HFFc6 (cell line): ENCODE results near the gene SIL1. TPM values are rescaled to one million over a fixed set of nuclear protein-coding genes. Genes with fewer than 3 reads are reported as not detected.

Experiments
- DNase-seq: peaks from one replicate; pipeline ENCODE4 v3.0.0-alpha.2; 2018
- H3K27ac Mint-ChIP-seq: 2 replicates; pipeline ENCODE4 v1.8.0; 2020; ENCODE audit warnings: mild to moderate bottlenecking, mixed read lengths
- H3K27me3 Mint-ChIP-seq: 2 replicates; pipeline ENCODE4 v1.8.0; 2021; ENCODE audit warnings: mild to moderate bottlenecking, moderate library complexity, mixed read lengths; ENCODE audit not compliant: insufficient read depth
- H3K36me3 Mint-ChIP-seq: 2 replicates; pipeline ENCODE4 v1.8.0; 2021; ENCODE audit warnings: low read depth, mixed read lengths
- H3K4me1 Mint-ChIP-seq: 2 replicates; pipeline ENCODE4 v1.8.0; 2020; ENCODE audit warnings: low read depth, mixed read lengths
- H3K4me3 Mint-ChIP-seq: 2 replicates; pipeline ENCODE4 v1.8.0; 2020; ENCODE audit warnings: mild to moderate bottlenecking, moderate library complexity, mixed read lengths
- H3K9me3 Mint-ChIP-seq: 2 replicates; pipeline ENCODE4 v1.8.0; 2020; ENCODE audit warnings: mild to moderate bottlenecking, mixed read lengths
- total RNA-seq, 6 experiments: library from RNA; stranded (reverse); fragmentation: NEBNext Ultra II Directional; extraction: Animal tissue kit (Norgen Biotek cat#: 25700); gene quantifications; 2 replicates in 1 of 6; 3 replicates in 5 of 6; pipeline ENCODE4 v1.2.3, GENCODE V29; 2021
- TF ChIP-seq, protein P1 (sequence below): fragments of 200-600 bp; sonication (generic); IDR thresholded peaks from 2 replicates; pipeline ENCODE4 v1.5.0; 2021; ENCODE audit warnings: antibody characterized with exemption, mild to moderate bottlenecking

SIL1 gene
- total RNA-seq, 6 experiments from 2014 or later, result 64.7 to 84.7 (median 78.7) TPM

DNA sequence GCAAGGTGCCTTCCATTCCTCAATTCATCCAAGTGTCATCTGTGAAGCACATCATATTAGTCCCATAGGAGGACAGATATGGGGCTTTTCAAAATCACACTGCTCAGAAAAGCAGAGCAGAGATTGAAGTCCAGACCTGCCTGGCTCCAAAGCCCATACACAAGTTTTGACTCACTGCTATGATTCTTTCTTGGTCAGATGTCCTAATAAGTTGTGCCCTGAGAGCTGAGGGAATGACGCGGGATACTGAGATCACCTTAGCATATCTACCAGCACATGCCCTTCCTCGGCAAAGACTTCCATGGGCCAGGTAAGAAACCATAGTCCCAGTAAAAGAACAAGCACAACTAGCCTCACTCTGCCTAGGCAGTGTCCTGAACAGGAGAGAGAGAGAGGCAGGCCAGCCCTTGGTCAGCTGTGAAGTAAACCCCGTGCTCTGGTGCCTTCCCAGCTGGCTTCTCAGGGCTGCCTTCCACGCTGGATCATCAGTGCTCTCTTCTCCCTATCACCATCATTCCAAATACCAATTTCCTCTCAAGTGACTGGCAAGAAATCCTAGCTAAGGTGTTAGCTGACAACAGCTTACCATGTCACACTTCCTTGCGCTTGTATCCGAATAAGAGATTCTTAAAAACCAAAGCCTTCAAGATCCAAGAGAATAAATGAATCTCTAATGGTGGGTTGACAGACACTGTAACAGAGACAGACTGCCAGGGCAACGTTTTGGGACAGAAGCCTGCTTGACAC, 73.2 kb downstream of the SIL1 start:
- H3K4me3 Mint-ChIP-seq, result no peak overlapping the region; the same call in 1 of the 2 replicates
- no peak overlapping the region for H3K27ac Mint-ChIP-seq
- peaks cover 2% of the 10 kb centered on the region; the same call in 1 of the 2 replicates for H3K27me3 Mint-ChIP-seq
- TF ChIP-seq, protein P1, sequence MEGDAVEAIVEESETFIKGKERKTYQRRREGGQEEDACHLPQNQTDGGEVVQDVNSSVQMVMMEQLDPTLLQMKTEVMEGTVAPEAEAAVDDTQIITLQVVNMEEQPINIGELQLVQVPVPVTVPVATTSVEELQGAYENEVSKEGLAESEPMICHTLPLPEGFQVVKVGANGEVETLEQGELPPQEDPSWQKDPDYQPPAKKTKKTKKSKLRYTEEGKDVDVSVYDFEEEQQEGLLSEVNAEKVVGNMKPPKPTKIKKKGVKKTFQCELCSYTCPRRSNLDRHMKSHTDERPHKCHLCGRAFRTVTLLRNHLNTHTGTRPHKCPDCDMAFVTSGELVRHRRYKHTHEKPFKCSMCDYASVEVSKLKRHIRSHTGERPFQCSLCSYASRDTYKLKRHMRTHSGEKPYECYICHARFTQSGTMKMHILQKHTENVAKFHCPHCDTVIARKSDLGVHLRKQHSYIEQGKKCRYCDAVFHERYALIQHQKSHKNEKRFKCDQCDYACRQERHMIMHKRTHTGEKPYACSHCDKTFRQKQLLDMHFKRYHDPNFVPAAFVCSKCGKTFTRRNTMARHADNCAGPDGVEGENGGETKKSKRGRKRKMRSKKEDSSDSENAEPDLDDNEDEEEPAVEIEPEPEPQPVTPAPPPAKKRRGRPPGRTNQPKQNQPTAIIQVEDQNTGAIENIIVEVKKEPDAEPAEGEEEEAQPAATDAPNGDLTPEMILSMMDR, result no peak
- H3K36me3 Mint-ChIP-seq, result peaks cover 5% of the 10 kb centered on the region; the same call in 1 of the 2 replicates
- DNase-seq, result no peak
- no peaks in the 10 kb centered on the region for H3K4me1 Mint-ChIP-seq
- H3K9me3 Mint-ChIP-seq, result no peaks in the 10 kb centered on the region

DNA sequence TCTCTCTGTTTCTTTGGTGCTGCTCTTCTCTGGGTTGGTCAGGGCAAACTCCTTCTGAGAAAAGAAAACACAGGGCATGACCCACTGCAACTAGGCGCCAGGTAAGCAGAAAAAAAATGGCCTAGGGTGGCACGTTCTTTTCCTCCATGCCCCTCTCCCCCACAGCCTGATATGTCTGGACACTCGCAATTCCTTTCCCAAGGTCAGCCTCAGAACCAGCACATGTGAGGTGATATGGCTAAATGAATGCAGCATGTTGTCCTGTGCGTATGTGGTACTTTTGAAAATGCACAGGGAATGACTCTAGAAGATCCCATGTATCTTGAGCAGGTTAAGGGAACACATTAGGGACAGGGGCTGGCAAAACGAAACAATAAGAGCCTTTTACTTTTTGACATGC, 77.0 kb downstream of the SIL1 start:
- Mint-ChIP-seq H3K9me3 (no peaks in the 10 kb centered on the region), H3K4me3 (no peak overlapping the region), H3K27me3 (no peaks in the 10 kb centered on the region; the same call in 1 of the 2 replicates), H3K4me1 (no peaks in the 10 kb centered on the region), H3K36me3 (no peaks in the 10 kb centered on the region), H3K27ac (no peak overlapping the region)
- no peak for DNase-seq
- TF ChIP-seq, protein P1, result no peak

DNA sequence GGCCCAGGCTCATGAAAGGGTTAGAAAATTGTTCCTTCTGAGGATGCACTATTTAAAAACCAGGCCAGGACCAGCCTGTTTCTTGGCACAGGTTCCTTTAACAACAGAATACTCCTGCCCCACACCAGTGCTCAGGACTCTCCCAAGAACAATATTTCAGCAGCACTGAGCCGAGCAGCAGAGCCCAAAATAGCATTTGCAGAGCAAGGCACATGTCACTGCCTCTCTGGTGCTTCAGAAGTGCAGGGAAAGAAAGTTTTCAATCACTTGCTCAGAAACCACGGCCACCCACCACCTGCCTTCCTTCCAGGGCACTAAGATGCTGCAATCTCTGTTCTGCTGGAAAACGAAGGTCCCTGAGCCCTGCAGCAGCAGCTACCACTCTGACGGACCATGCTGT, 77.6 kb downstream of the SIL1 start:
- Mint-ChIP-seq H3K36me3 (no peaks in the 10 kb centered on the region), H3K27ac (no peak overlapping the region), H3K4me3 (no peak overlapping the region), H3K27me3 (no peaks in the 10 kb centered on the region; the same call in 1 of the 2 replicates), H3K4me1 (no peaks in the 10 kb centered on the region), H3K9me3 (no peaks in the 10 kb centered on the region)
- DNase-seq, result no peak
- TF ChIP-seq, protein P1, result no peak

DNA sequence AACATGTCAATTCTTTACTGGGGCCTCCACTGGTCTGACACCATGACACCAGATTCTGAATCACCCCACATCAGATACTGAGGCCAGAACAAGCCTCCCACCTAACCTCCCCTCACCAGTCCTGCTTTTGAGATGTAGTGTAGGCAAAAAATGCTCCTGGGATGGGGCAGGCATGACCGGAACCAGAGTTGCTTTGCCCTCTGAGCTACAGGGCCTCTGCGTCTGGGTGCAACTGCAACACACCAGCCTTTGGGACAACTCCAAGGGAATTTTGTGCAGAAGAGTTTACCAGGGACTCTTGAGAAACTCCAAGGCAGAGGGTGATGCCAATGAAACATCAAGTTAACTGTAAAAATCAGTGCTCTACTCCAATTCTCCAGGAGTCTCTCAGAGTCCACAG, 79.4 kb downstream of the SIL1 start:
- H3K4me1 Mint-ChIP-seq, result no peaks in the 10 kb centered on the region
- H3K27me3 Mint-ChIP-seq, result no peaks in the 10 kb centered on the region; the same call in 1 of the 2 replicates
- H3K4me3 Mint-ChIP-seq, result no peak overlapping the region
- H3K36me3 Mint-ChIP-seq, result no peaks in the 10 kb centered on the region
- no peak overlapping the region for H3K27ac Mint-ChIP-seq
- no peak for DNase-seq
- TF ChIP-seq, protein P1, result no peak
- H3K9me3 Mint-ChIP-seq, result no peaks in the 10 kb centered on the region

DNA sequence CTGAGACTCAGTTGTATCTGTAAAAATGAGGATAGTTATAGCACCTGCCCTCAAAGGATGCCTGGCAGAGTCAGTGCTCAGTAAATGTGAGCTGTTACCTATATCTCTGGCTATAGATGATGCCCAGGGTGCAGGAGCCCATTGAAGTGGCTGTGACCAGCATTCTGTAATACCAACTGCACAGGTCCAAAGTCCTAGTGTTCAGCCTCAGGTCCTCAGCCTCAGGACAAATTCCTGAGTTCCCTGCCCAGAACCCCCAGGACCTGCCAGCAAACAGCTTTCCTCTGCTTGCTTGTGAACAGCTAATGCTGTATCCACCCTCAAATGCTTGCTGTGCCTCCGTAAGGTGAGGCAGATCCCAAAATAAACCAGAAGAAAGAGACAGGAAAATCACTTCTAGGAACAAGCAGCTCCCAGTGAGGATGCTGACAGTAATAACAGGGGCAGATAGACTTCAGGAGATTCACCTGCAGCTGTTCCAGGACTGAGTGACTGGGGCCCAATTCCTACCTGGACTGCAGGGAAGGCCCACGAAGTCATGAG, 80.8 kb downstream of the SIL1 start:
- TF ChIP-seq, protein P1, result no peak
- Mint-ChIP-seq H3K4me3 (no peak overlapping the region), H3K9me3 (no peaks in the 10 kb centered on the region), H3K4me1 (no peaks in the 10 kb centered on the region), H3K27me3 (no peaks in the 10 kb centered on the region; the same call in 1 of the 2 replicates), H3K36me3 (peaks cover 5% of the 10 kb centered on the region; the same call in 1 of the 2 replicates), H3K27ac (no peak overlapping the region)
- no peak for DNase-seq
